Raji (cell line): ENCODE measurements around the gene APBA1.

ENCODE experiments used
- POLR2A ChIP-seq: IDR thresholded peaks from 2 replicates; pipeline ENCODE4 v1.6.1; 2011; ENCODE audit warnings: low read depth, low read length, control low read depth; ENCODE audit not compliant: insufficient read depth

The APBA1 gene

GRCh38 chr9:69499959-69500358, 172.2 kb downstream of the APBA1 start:
- no peak for TF ChIP-seq POLR2A

GRCh38 chr9:69499407-69499806, 172.8 kb downstream of the APBA1 start:
- TF ChIP-seq POLR2A: no peak

GRCh38 chr9:69498470-69498869, 173.7 kb downstream of the APBA1 start:
- TF ChIP-seq POLR2A: no peak

- no peak for TF ChIP-seq POLR2A
Measured at GRCh38 chr9:69497816-69498215, 174.4 kb downstream of the APBA1 start.

GRCh38 chr9:69496846-69497450, 175.2 kb downstream of the APBA1 start:
- no peak for TF ChIP-seq POLR2A

- no peak for TF ChIP-seq POLR2A
Measured at GRCh38 chr9:69495296-69495695, 176.9 kb downstream of the APBA1 start.

GRCh38 chr9:69494763-69495162, 177.4 kb downstream of the APBA1 start:
- TF ChIP-seq POLR2A: no peak

- no peak for TF ChIP-seq POLR2A
Measured at GRCh38 chr9:69494208-69494607, 178.0 kb downstream of the APBA1 start.

- no peak for TF ChIP-seq POLR2A
Measured at GRCh38 chr9:69486498-69486897, 185.7 kb downstream of the APBA1 start.

GRCh38 chr9:69485466-69485865, 186.7 kb downstream of the APBA1 start:
- TF ChIP-seq POLR2A: no peak

GRCh38 chr9:69483886-69484422, 188.2 kb downstream of the APBA1 start:
- TF ChIP-seq POLR2A: no peak

- TF ChIP-seq POLR2A: no peak
Measured at GRCh38 chr9:69476797-69477196, 195.4 kb downstream of the APBA1 start.

- no peak for TF ChIP-seq POLR2A
Measured at GRCh38 chr9:69476016-69476415, 196.2 kb downstream of the APBA1 start.

GRCh38 chr9:69474821-69475220, 197.3 kb downstream of the APBA1 start:
- no peak for TF ChIP-seq POLR2A

- no peak for TF ChIP-seq POLR2A
Measured at GRCh38 chr9:69472101-69472620, 200.0 kb downstream of the APBA1 start.

GRCh38 chr9:69471433-69471832, 200.7 kb downstream of the APBA1 start:
- TF ChIP-seq POLR2A: no peak
